Hepatocyte (in vitro differentiated cells): ENCODE results near the gene DEDD2.

Experiments used
- EZH2 ChIP-seq: fragments of 200-600 bp; sonication (generic); IDR thresholded peaks from 2 replicates; pipeline ENCODE4 v1.6.1; 2016; ENCODE audit warnings: antibody characterized with exemption, mild to moderate bottlenecking, borderline replicate concordance
- EZH2phosphoT487 ChIP-seq: fragments of 200-600 bp; sonication (generic); IDR thresholded peaks from one replicate; pipeline ENCODE4 v1.6.1; 2018; ENCODE audit warnings: antibody characterized with exemption, mild to moderate bottlenecking, low read depth, moderate library complexity; ENCODE audit not compliant: unreplicated experiment, severe bottlenecking
- TF ChIP-seq, protein P1 (sequence below): fragments of 200-600 bp; sonication (generic); IDR thresholded peaks from 2 replicates; pipeline ENCODE4 v1.5.1; 2016; ENCODE audit warnings: antibody characterized with exemption, mild to moderate bottlenecking; ENCODE audit not compliant: poor library complexity

DNA sequence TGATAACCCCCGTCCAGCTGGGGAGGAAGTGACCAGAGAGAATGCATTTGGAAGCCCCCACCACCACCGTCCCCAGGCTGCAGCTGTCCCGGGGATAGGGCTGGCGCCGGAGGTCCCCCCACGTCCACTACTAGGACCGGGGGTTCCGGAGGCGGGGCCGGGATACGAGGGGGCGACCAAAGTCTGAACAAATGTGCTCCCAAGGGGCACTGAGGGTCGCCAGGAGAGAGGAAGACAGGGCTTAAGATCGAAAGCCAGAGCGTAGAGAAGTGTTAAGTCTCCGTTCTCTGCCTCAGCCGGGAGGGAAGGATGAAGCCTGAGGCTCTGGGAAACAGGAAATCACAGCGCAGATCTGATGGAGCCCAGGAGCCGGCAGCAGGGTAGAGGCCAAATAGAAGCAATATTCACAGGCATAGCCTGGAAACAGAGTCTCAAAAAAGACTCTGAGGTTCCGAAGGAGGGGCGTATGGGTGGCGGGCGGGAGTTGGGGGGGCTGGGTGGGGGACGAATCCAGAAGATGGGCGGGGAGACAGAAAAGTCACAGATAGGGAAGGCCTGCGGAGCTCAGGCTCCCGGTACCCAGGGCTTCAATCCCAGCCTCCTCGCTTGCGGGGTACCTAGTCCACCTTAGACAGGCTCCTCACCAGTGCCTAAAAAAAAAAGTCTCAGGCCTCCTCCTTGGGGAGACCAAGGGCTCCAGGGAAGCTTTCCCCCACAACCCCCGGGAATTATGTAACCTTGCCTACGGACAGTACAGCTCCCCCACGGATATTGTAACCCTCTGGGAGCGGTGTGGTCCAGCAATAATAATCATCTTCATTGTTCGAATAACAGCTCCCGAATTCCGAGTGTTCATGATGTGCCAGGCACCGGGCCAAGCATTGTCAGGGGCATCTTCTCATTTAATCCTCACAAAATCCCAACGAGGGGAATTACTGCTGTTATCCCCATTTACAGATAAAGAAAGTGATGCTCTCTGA is 38.6 kb upstream of the DEDD2 start:
- TF ChIP-seq, protein P1, sequence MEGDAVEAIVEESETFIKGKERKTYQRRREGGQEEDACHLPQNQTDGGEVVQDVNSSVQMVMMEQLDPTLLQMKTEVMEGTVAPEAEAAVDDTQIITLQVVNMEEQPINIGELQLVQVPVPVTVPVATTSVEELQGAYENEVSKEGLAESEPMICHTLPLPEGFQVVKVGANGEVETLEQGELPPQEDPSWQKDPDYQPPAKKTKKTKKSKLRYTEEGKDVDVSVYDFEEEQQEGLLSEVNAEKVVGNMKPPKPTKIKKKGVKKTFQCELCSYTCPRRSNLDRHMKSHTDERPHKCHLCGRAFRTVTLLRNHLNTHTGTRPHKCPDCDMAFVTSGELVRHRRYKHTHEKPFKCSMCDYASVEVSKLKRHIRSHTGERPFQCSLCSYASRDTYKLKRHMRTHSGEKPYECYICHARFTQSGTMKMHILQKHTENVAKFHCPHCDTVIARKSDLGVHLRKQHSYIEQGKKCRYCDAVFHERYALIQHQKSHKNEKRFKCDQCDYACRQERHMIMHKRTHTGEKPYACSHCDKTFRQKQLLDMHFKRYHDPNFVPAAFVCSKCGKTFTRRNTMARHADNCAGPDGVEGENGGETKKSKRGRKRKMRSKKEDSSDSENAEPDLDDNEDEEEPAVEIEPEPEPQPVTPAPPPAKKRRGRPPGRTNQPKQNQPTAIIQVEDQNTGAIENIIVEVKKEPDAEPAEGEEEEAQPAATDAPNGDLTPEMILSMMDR = no peak
- TF ChIP-seq EZH2 = no peak
- TF ChIP-seq EZH2phosphoT487 = no peak
